ENCODE results near the gene PIGU.
"Not testable (repeated sequence)": the region's sequence is repeated elsewhere in the genome, so short reads cannot be mapped to it uniquely, and the experiment has no call there.

The PIGU gene

GRCh38 chr20:34661811-34662210 is 15.1 kb downstream of the PIGU start:
- DNase-seq (ENCODE audit: low read depth): not testable (repeated sequence)

DNA sequence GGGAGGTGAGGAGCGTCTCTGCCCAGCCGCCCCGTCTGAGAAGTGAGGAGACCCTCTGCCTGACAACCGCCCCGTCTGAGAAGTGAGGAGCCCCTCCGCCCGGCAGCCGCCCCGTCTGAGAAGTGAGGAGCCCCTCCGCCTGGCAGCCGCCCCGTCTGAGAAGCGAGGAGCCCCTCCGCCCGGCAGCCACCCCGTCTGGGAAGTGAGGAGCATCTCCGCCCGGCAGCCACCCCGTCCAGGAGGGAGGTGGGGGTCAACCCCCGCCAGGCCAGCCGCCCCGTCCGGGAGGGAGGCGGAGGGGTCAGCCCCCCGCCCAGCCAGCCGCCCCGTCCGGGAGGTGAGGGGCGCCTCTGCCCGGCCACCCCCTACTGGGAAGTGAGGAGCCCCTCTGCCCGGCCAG is 18.2 kb downstream of the PIGU start:
- not testable (repeated sequence) for DNase-seq (ENCODE audit: low read depth)

GRCh38 chr20:34654207-34654744 is 22.6 kb downstream of the PIGU start:
- DNase-seq (ENCODE audit: low read depth): no peak

- no peak for DNase-seq (ENCODE audit: low read depth)
These were observed 25.7 kb downstream of the PIGU start for GRCh38 chr20:34651200-34651599.

DNA sequence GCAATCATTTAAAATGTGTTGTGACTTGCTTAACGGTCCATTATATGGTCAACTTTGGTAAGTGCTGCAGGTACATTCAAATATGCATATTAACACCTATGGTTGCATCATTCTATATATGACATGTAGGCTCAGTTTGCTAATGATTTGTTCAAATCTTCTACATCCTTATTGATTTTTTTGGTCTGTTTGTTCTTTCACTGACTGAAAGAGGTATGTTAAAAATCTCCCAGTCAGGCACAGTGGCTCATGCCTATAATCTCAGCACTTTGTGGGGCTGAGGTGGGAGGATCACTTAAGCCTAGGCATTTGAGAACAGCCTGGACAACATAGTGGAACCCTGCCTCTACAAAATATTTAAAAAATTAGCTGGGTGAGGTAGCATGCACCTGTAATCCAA is 29.2 kb downstream of the PIGU start:
- no peak for DNase-seq (ENCODE audit: low read depth)

- DNase-seq (ENCODE audit: low read depth): no peak
These were observed 31.9 kb downstream of the PIGU start for GRCh38 chr20:34644951-34645350.

- no peak for DNase-seq (ENCODE audit: low read depth)
These were observed 32.5 kb downstream of the PIGU start for GRCh38 chr20:34644345-34644744.

GRCh38 chr20:34643928-34644327 is 33.0 kb downstream of the PIGU start:
- DNase-seq (ENCODE audit: low read depth): no peak

- DNase-seq (ENCODE audit: low read depth): no peak
These were observed 34.9 kb downstream of the PIGU start for GRCh38 chr20:34642009-34642408.

DNA sequence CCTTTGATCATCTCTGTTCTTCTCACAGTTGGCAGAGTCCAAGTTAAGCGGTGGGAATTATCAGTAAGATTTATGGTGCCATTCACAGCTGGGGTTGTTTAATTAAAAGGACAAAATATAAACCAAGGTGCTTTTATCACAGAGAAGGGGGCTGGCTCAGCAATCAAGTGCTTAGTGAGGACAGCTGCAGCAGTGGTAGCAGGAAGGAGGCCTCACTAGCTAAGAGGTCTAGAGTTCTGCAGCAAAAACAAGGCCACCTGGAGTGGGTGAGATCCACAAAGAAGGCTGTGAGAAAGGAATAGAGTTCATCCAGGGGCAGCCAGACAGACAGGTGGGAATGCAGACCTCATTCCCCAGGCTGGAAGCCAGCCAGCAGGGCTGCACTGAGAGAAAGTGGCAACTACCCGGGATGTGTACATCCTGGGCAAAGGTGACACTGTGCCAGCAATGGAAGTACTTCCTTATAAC is 37.1 kb downstream of the PIGU start:
- DNase-seq (ENCODE audit: low read depth): no peak

DNA sequence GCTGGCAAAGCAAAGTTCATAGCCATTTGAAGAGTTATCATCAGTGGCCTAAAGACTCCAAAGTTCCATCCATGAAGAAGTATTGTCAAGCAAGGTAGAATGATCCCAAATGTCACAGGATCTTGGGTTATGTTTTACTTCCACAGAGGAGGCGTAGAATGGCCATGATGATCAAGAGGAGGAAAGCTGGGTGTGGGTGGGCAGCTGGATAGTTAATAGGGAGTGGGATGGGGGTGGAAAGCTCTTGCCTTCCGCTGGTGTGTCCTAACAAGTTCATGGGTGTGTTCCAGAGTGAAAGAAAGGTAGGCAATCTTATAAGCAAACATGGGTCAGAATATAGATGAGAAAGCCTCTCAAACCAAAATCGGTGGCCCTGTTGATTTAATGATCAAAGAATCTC is 38.4 kb downstream of the PIGU start:
- DNase-seq (ENCODE audit: low read depth): no peak

DNA sequence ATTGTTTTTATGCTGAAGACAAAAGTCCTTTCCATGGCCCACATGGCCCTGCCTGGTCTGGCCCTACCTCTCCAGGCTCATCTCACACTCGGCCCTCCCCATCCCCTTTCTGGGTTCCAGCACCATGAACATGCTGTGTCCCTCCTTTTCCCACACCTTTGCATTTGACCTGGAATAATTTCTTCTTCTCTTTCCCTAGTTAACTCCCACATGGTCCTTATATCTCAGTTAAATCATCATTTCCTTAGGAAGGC is 38.9 kb downstream of the PIGU start:
- no peak for DNase-seq (ENCODE audit: low read depth)

GRCh38 chr20:34637245-34638038 is 39.5 kb downstream of the PIGU start:
- DNase-seq (ENCODE audit: low read depth): no peak

GRCh38 chr20:34636648-34637047 is 40.2 kb downstream of the PIGU start:
- DNase-seq (ENCODE audit: low read depth): no peak

GRCh38 chr20:34634392-34634791 is 42.5 kb downstream of the PIGU start:
- no peak for DNase-seq (ENCODE audit: low read depth)

DNA sequence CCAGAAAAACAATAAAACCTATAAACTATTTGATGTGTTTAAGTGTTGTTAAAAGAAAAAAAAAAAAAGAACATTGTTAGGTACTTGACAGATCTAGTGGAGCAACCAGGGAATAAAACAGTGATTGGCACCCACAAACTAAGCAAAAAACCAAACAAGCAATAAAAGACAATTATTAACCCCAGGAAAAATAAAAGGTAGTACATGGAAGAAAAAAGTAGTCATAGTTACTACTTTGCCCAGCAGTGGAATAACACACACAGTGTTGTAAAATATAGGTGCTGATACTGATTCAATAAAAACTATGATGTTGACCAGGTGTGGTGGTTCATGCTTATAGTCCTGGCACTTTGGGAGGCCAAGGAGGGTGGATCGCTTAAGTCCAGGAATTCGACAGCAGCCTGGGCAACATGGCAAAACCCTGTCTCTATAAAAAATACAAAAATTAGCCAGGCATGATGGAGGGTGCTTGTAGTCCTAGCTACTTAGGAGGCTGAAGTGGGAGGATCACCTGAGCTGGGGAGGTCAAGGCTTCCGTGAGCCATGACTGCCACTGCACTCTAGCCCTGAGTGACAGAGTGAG is 43.9 kb downstream of the PIGU start:
- no peak for DNase-seq (ENCODE audit: low read depth)

DNA sequence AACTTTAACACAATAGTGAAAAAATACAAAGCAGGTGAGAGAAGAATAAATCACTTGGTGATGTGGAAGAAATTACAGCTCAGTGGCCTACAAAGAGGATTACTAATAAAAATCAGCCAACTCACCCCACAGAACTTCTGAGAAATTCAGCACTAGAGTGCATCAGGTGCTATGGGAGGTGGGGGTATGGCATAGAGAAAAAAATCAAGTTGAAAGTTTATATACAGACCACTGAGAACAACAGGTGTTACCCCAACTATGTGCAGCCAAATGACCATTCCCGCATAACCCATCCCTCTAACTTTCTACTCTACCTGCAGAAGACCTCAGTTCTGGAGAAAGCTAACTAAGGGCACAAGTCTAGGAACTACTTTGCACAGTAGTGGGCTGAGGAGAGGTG is 47.0 kb downstream of the PIGU start:
- DNase-seq (ENCODE audit: low read depth): no peak

- DNase-seq (ENCODE audit: low read depth): no peak
These were observed 47.5 kb downstream of the PIGU start for GRCh38 chr20:34629342-34629741.

DNA sequence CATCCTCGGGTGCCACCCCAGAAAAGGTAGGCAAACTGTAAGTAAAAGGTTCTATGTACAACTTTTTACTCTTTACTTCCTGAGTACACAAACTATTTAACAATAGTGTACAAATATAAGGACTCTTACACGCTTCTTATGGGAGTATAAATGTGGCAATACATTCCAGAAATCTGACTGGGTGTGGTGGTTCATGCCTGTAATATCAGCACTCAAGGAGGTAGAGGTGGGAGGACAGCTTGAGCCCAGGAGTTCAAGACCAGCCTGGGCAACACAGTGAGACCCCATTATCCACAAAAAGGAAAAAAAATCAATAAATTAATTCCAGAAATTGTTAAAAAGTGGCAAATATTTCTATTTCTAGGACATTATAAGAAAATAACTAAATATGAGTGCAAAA is 48.9 kb downstream of the PIGU start:
- DNase-seq (ENCODE audit: low read depth): no peak

DNA sequence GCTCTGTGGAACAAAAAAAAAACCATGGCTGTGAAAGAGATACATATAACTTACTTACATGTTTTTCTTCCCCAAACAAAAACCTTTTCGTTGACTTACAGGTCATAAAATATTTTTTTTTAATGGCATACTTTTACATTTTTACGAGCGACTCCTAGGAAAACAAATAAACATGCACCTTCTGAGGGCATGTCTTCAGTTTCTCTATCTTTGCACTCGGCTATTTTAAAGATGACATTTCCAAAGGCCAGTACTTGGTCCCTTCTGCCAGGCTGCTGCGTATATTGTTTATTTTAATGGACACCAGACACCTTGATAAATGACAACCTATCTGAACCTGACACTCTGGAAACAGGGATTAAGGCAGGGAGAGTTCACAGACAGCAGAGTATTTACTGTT is 49.4 kb downstream of the PIGU start:
- DNase-seq (ENCODE audit: low read depth): no peak

DNA sequence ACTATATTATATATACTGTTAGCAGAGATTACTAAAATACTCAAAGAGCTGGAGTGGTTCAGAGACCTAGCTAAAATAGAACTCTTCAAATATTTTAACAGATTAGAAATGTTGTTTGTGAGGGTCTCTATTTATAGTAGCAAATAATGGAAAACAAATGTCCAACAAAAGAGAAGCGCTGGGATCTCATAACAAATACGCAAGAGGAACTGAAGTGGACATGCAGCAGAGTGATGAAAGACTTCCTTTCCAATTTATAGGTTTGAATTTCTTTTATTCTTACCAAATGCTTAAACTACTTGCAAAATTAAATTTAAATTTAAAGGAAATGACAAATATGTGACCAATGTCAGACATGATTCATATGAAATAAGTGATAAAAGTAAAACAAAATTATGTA is 49.9 kb downstream of the PIGU start:
- DNase-seq (ENCODE audit: low read depth): no peak

- no peak for DNase-seq (ENCODE audit: low read depth)
These were observed 52.3 kb downstream of the PIGU start for GRCh38 chr20:34624629-34625028.

GRCh38 chr20:34622821-34623451 is 54.0 kb downstream of the PIGU start:
- DNase-seq (ENCODE audit: low read depth): no peak
